K562 (cell line): ENCODE results near the gene ECI1. TPM values are rescaled to one million over a fixed set of nuclear protein-coding genes. Genes with fewer than 3 reads are reported as not detected.

Experiments used
- CC2D1A ChIP-seq: fragments of 450-650 bp; IDR thresholded peaks from 2 replicates; pipeline ENCODE4 v1.6.1; 2017; ENCODE audit warnings: mild to moderate bottlenecking
- CHD7 ChIP-seq: fragments of 200-600 bp; sonication (generic); IDR thresholded peaks from one replicate; pipeline ENCODE4 v1.6.1; 2012; ENCODE audit warnings: mild to moderate bottlenecking, low read depth, low read length, inconsistent platforms
- COPS2 ChIP-seq: fragments of 450-650 bp; conservative IDR thresholded peaks from 2 replicates; pipeline ENCODE4 v1.6.1; 2016; ENCODE audit warnings: mild to moderate bottlenecking, moderate library complexity
- DEAF1 ChIP-seq: fragments of 450-650 bp; formaldehyde crosslinking; IDR thresholded peaks from 2 replicates; pipeline ENCODE4 v1.4.0; 2020; ENCODE audit warnings: mild to moderate bottlenecking, moderate library complexity
- EWSR1 ChIP-seq: fragments of 450-650 bp; IDR thresholded peaks from 2 replicates; pipeline ENCODE4 v1.6.1; 2018; ENCODE audit warnings: borderline replicate concordance, mild to moderate bottlenecking, low read depth, moderate library complexity; ENCODE audit not compliant: partially characterized antibody
- MEF2A ChIP-seq: IDR thresholded peaks from 2 replicates; pipeline ENCODE4 v1.6.1; 2011; ENCODE audit warnings: low read depth, mild to moderate bottlenecking, low read length, moderate library complexity; ENCODE audit not compliant: control insufficient read depth
- NFIC ChIP-seq: fragments of 450-650 bp; IDR thresholded peaks from 2 replicates; pipeline ENCODE4 v1.6.1; 2017; ENCODE audit warnings: mild to moderate bottlenecking, inconsistent platforms
- RUNX1 ChIP-seq: sonication (generic); IDR thresholded peaks from 2 replicates; pipeline ENCODE4 v1.6.1; 2016; ENCODE audit warnings: antibody characterized with exemption, low read depth
- SLC30A9 ChIP-seq: fragments of 250-450 bp; sonication (Bioruptor Pico); IDR thresholded peaks from 2 replicates; pipeline ENCODE4 v1.8.0; 2022; ENCODE audit warnings: mild to moderate bottlenecking, moderate library complexity
- ZNF274 ChIP-seq: IDR thresholded peaks from 2 replicates; pipeline ENCODE4 v1.6.1; 2011; ENCODE audit warnings: low read depth, mild to moderate bottlenecking, low read length, moderate library complexity, borderline replicate concordance
- ZNF780A ChIP-seq: fragments of 250-450 bp; sonication (Bioruptor Pico); IDR thresholded peaks from 2 replicates; pipeline ENCODE4 v1.5.0; 2021; ENCODE audit warnings: mild to moderate bottlenecking
- polyA plus RNA-seq, 8 experiments: library from polyadenylated mRNA; depleted of rRNA in 4 of 8; stranded (reverse) in 5 of 8; unstranded in 3 of 8; fragments of >200 nt; fragmentation: Nextera tagmentation in 2 of 8; fragmentation: Illumina TruSeq in 1 of 8; extraction: Ambion mirVana in 2 of 8; extraction: Trizol in 1 of 8; gene quantifications; 2 replicates each; pipeline versions ENCODE4 v1.2.1 to v1.2.3, GENCODE V29; 2011 to 2014; ENCODE audit warnings: inconsistent platforms in 1 of 8, missing spikeins in 1 of 8
- total RNA-seq, 7 experiments: library from RNA; depleted of rRNA in 6 of 7; stranded (reverse); fragments of >200 nt in 6 of 7; fragmentation: Illumina TruSeq in 2 of 7; extraction: Trizol in 2 of 7; gene quantifications; 2 replicates each; pipeline versions ENCODE4 v1.2.1 to v1.2.3, GENCODE V29; 2011 to 2021; ENCODE audit warnings: low replicate concordance in 1 of 7
- TF ChIP-seq, protein P1 (sequence below): fragments of 450-650 bp; IDR thresholded peaks from 2 replicates; pipeline ENCODE4 v1.6.1; 2016; ENCODE audit warnings: borderline replicate concordance

Gene ECI1
- total and polyA plus RNA-seq, 9 of the 15 experiments (the other 6 are each of a cell fraction or from before 2014, with no cell fraction given) = 4.7 to 189 (median 54.0) TPM

DNA sequence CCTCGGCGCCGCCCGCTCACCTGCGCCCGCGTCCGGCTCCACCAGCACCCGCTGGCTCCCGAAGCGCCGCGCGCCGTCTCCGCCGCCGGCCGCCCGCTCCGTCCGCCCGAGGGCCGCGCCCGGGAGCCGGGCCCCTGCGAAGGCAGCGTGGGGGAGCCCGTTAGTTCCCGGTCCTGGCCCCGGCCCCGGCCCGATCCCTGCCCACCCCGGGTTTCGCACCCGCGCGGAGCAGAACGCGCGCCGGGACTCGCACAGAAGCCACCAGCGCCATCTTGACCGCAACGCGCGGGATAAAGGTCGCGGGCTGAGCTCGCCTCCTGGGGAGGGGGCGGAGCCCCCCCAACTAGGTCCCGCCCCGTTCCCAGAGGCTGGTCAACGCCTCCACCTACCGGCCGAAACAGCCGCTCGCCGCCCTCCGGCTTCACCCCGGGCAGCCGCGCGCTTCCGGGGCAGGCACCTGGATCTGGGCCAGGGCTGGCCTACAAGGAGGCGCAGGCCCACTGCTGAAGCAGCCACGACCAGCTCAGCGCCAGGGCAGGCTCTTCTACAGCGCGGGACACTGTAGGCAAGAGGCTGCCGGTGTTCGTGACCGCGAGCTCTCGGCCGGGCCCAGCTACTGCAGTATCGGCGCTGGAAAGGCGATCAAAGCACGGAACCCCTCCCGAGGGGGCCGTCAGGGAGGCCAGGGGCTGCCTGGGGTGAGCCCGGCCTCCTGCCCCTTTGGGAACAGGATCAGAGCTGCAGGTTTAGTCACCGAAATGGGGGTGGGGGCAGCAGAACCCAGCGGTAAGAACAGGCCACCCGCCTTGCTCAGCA lies at the start of gene ECI1 (continued):
- TF ChIP-seq CHD7 (no peak), RUNX1 (peak; percentile 86; the same call in 1 of the 2 replicates), CC2D1A (no peak), ZNF274 (no peak), DEAF1 (CRISPR knock-in tag) (peak; percentile 77), MEF2A (no peak), EWSR1 (no peak), ZNF780A (CRISPR knock-in tag) (no peak), NFIC (peak; percentile 99), SLC30A9 (CRISPR knock-in tag) (no peak), COPS2 (no peak)
- TF ChIP-seq, protein P1, sequence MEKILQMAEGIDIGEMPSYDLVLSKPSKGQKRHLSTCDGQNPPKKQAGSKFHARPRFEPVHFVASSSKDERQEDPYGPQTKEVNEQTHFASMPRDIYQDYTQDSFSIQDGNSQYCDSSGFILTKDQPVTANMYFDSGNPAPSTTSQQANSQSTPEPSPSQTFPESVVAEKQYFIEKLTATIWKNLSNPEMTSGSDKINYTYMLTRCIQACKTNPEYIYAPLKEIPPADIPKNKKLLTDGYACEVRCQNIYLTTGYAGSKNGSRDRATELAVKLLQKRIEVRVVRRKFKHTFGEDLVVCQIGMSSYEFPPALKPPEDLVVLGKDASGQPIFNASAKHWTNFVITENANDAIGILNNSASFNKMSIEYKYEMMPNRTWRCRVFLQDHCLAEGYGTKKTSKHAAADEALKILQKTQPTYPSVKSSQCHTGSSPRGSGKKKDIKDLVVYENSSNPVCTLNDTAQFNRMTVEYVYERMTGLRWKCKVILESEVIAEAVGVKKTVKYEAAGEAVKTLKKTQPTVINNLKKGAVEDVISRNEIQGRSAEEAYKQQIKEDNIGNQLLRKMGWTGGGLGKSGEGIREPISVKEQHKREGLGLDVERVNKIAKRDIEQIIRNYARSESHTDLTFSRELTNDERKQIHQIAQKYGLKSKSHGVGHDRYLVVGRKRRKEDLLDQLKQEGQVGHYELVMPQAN = no peak
